ENCODE data around the gene SDHB. TPM values are rescaled to one million over a fixed set of nuclear protein-coding genes. Genes with fewer than 3 reads are reported as not detected.

Gene SDHB
- total RNA-seq, 4 donors from 2014 or later: 77.6 to 154 (median 86.2) TPM

DNA sequence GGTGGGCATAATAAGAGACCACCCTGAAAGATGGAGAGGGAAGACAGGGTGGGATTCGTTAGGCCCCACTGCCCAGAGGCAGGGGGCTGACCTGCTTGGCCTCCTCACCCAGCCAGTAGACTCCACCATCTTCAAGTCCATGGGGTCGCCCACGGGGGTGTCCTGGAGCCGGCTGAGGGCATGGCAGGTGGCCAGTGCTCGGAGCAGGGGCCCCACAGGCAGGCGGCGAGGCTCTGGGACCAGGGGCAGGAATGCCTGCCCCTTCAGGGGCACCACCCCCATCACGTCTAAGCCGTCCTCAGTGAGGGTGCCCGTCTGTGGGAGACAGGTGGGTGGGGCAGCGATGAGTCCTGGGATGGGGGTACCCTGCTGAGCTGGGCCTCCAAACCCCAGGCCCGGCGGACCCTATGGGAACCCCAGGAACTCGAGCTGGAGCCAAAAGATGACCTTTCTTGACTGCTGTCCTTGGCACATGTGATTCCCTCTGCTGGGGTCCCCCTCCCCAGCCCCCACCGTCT lies 60.3 kb downstream of the SDHB start:
- H3K4me3 ChIP-seq (ENCODE audit: low read depth, poor library complexity, severe bottlenecking): no peak overlapping the region
- intact Hi-C loops (cut with DNase I; ENCODE audit: low total_unique reads): no loop called here
- no peak for DNase-seq (ENCODE audit: low spot score in 2 of 2)
- WGBS, 2 donors: 89 to 96% methylated on average over 10 to 15 of the region's 15 CpGs
- TF ChIP-seq POLR2A (IDR thresholded peaks at IDR 0.05): no peak
- TF ChIP-seq, protein P1, sequence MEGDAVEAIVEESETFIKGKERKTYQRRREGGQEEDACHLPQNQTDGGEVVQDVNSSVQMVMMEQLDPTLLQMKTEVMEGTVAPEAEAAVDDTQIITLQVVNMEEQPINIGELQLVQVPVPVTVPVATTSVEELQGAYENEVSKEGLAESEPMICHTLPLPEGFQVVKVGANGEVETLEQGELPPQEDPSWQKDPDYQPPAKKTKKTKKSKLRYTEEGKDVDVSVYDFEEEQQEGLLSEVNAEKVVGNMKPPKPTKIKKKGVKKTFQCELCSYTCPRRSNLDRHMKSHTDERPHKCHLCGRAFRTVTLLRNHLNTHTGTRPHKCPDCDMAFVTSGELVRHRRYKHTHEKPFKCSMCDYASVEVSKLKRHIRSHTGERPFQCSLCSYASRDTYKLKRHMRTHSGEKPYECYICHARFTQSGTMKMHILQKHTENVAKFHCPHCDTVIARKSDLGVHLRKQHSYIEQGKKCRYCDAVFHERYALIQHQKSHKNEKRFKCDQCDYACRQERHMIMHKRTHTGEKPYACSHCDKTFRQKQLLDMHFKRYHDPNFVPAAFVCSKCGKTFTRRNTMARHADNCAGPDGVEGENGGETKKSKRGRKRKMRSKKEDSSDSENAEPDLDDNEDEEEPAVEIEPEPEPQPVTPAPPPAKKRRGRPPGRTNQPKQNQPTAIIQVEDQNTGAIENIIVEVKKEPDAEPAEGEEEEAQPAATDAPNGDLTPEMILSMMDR (IDR thresholded peaks at IDR 0.05): no peak

DNA sequence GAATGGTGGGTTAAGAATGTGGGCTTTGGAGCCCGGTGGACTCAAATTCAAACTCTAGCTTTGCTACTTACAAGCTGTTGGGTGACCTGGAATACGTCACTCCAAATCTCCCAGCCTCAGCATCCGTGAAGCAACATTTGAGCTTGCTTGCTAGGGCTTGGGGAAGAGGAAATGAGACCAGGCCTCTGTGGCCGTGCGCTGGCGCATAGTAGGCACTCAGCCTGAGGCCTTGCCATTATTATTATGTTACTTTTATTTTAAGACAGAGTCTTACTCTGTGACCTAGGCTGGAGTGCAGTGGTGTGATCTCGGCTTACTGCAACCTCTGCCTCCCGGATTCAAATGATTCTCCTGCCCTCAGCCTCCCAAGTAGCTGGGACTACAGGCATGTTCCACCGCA lies 61.2 kb downstream of the SDHB start:
- TF ChIP-seq POLR2A (IDR thresholded peaks at IDR 0.05): no peak
- TF ChIP-seq, protein P1 (IDR thresholded peaks at IDR 0.05): no peak
- 91 to 95% methylated on average over 9 of the region's 9 CpGs for WGBS, 2 donors
- DNase-seq (ENCODE audit: low spot score in 2 of 2): no peak
- H3K4me3 ChIP-seq (ENCODE audit: low read depth, poor library complexity, severe bottlenecking): no peak overlapping the region
- intact Hi-C loops (cut with DNase I; ENCODE audit: low total_unique reads): no loop called here

DNA sequence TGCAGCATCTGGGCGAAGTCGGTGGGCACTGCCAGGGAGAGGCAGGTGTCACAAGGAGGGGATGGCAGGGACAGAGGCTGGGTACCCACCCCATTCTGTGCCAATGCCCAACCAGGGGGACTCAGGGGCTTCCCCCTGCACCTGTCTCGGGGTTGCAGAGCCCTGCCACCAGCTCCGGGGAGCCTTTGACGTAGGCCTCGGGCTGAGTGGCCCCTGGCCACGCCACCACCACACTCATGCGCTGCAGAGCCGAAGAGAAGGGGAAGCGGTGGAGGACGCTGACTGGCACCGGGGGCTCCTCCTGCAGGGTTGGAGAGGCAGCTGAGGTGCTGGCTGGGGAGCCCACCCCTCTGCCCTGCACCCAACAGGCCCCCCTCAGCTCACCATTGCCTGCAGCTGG lies 61.7 kb downstream of the SDHB start:
- intact Hi-C loops (cut with DNase I; ENCODE audit: low total_unique reads): no loop called here
- H3K4me3 ChIP-seq (ENCODE audit: low read depth, poor library complexity, severe bottlenecking): no peak overlapping the region
- DNase-seq (ENCODE audit: low spot score in 2 of 2): no peak
- 88 to 96% methylated on average over 11 to 12 of the region's 12 CpGs for WGBS, 2 donors
- TF ChIP-seq, protein P1 (IDR thresholded peaks at IDR 0.05): no peak
- no peak for TF ChIP-seq POLR2A (IDR thresholded peaks at IDR 0.05)

DNA sequence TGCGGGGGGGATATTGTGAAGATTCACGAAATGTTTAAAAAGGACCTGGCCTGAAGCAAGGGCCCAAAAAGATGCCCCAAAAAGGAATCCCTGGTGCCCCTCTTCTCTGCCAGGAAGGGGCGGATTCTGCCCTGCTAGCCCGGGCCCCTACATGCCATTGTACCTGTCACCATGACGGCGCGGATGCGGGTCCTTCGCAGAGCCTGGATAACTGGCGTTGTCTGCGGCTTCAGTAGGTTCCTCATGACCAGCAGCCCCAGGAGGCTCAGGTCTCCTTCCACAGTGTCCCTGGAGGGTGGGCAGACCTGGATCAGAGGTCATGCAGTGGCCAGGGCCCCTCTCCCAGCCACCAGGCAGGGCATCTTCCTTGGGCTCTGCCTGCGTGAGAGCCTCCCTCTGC lies 62.3 kb downstream of the SDHB start:
- no peak for DNase-seq (ENCODE audit: low spot score in 2 of 2)
- 97 to 98% methylated on average over 11 to 12 of the region's 12 CpGs for WGBS, 2 donors
- H3K4me3 ChIP-seq (ENCODE audit: low read depth, poor library complexity, severe bottlenecking): no peak overlapping the region
- TF ChIP-seq, protein P1 (IDR thresholded peaks at IDR 0.05): no peak
- TF ChIP-seq POLR2A (IDR thresholded peaks at IDR 0.05): no peak
- intact Hi-C loops (cut with DNase I; ENCODE audit: low total_unique reads): no loop called here

DNA sequence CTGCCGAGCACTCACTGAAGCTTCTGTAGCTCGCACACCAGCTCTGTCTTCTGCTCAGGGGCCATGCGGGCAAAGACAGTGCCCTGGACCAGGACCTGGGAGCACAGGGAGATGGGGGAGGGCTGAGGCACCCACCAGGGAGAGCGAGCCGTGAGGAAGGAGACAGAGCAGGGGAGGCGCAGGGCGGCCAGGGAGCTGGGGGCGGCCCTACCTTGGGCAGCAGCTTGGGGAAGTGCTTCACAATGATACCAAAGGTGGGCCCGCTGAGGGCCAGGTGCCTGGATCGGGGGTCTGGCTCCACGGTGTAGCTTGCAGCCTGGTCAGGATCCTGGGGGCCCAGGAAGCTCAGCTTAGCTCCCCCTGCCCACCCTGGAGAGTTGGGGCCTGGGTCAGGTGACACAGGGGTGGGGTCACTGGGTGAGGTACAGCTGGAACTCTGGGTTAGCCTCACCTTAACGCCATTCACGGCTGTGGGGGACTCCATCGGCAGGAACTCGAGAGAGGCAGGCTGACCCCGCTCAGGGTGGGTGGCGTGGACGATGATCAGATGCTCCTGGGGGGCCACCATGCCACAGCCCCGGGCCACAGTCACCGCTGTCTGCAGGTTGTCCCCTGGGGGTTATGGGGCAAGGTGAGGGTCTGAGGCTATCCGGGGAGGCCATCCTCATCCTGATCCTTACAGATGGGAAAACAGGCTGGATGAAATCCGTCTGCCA lies 64.0 kb downstream of the SDHB start:
- 92 to 93% methylated on average over 13 to 19 of the region's 22 CpGs for WGBS, 2 donors
- intact Hi-C loops (cut with DNase I; ENCODE audit: low total_unique reads): no loop called here
- TF ChIP-seq, protein P1 (IDR thresholded peaks at IDR 0.05): no peak
- no peak for TF ChIP-seq POLR2A (IDR thresholded peaks at IDR 0.05)
- no peak overlapping the region for H3K4me3 ChIP-seq (ENCODE audit: low read depth, poor library complexity, severe bottlenecking)
- no peak for DNase-seq (ENCODE audit: low spot score in 2 of 2)
